HepG2 (cell line): Measurements from ENCODE around the gene PSKH1. TPM values are rescaled to one million over a fixed set of nuclear protein-coding genes. Genes with fewer than 3 reads are reported as not detected.

ENCODE experiments used
- AGO2 ChIP-seq: fragments of 200-400 bp; formaldehyde crosslinking; optimal IDR thresholded peaks from 2 replicates; pipeline ENCODE3; 2017; ENCODE audit warnings: mild to moderate bottlenecking, low read depth, low read length, moderate library complexity
- ARID5B ChIP-seq: IDR thresholded peaks from 2 replicates; pipeline ENCODE4 v1.4.0; 2020; ENCODE audit warnings: mild to moderate bottlenecking, missing genetic modification reagents
- ATF6 ChIP-seq: sonication (generic); formaldehyde crosslinking; conservative IDR thresholded peaks from 2 replicates; pipeline ENCODE4 v1.4.0; 2020; ENCODE audit warnings: missing genetic modification reagents
- ESRRA ChIP-seq: sonication (generic); formaldehyde crosslinking; IDR thresholded peaks from 2 replicates; pipeline ENCODE4 v1.5.1; 2020; ENCODE audit warnings: mild to moderate bottlenecking, low read depth, missing genetic modification reagents
- GPN1 ChIP-seq: sonication (generic); formaldehyde crosslinking; IDR thresholded peaks from 2 replicates; pipeline ENCODE4 v1.5.1; 2020; ENCODE audit warnings: missing genetic modification reagents, borderline replicate concordance
- HCFC1 ChIP-seq: fragments of 150-350 bp; IDR thresholded peaks from 2 replicates; pipeline ENCODE4 v1.6.1; 2014; ENCODE audit warnings: low read depth, low read length
- HMGA1 ChIP-seq: sonication (generic); formaldehyde crosslinking; conservative IDR thresholded peaks from 2 replicates; pipeline ENCODE4 v1.4.0; 2020; ENCODE audit warnings: missing genetic modification reagents
- KLF11 ChIP-seq: IDR thresholded peaks from 2 replicates; pipeline ENCODE4 v1.6.1; 2016; ENCODE audit warnings: missing compliant biosample characterization
- MEIS2 ChIP-seq: sonication (generic); formaldehyde crosslinking; IDR thresholded peaks from 2 replicates; pipeline ENCODE4 v1.9.0; 2021; ENCODE audit warnings: mild to moderate bottlenecking, missing genetic modification reagents
- NCOA5 ChIP-seq: sonication (generic); formaldehyde crosslinking; IDR thresholded peaks from 2 replicates; pipeline ENCODE4 v1.4.0; 2020; ENCODE audit warnings: missing genetic modification reagents
- NFRKB ChIP-seq: fragments of 450-650 bp; IDR thresholded peaks from 2 replicates; pipeline ENCODE4 v1.6.1; 2017
- SATB2 ChIP-seq: sonication (generic); formaldehyde crosslinking; IDR thresholded peaks from 2 replicates; pipeline ENCODE4 v1.5.0; 2020; ENCODE audit warnings: missing genetic modification reagents
- SKI ChIP-seq: fragments of 450-650 bp; IDR thresholded peaks from one replicate; pipeline ENCODE4 v1.6.1; 2018; ENCODE audit warnings: mild to moderate bottlenecking; ENCODE audit not compliant: partially characterized antibody
- TEAD3 ChIP-seq: optimal IDR thresholded peaks from 2 replicates; pipeline ENCODE3; 2016; ENCODE audit warnings: borderline replicate concordance
- ZNF143 ChIP-seq: sonication (generic); formaldehyde crosslinking; IDR thresholded peaks from 2 replicates; pipeline ENCODE4 v1.4.0; 2020; ENCODE audit warnings: missing genetic modification reagents
- ZNF17 ChIP-seq: sonication (generic); formaldehyde crosslinking; IDR thresholded peaks from 2 replicates; pipeline ENCODE4 v1.5.0; 2020; ENCODE audit warnings: mild to moderate bottlenecking, missing genetic modification reagents
- ZNF205 ChIP-seq: IDR thresholded peaks from 2 replicates; pipeline ENCODE4 v1.6.1; 2018; ENCODE audit warnings: missing biosample characterization, missing genetic modification reagents
- ZNF235 ChIP-seq: sonication (generic); formaldehyde crosslinking; IDR thresholded peaks from 2 replicates; pipeline ENCODE4 v1.8.1; 2023; ENCODE audit warnings: mild to moderate bottlenecking, missing genetic modification reagents, borderline replicate concordance
- ZNF362 ChIP-seq: sonication (generic); formaldehyde crosslinking; IDR thresholded peaks from 2 replicates; pipeline ENCODE4 v1.4.0; 2020; ENCODE audit warnings: missing genetic modification reagents, mild to moderate bottlenecking, borderline replicate concordance
- ZNF574 ChIP-seq: sonication (generic); formaldehyde crosslinking; IDR thresholded peaks from 2 replicates; pipeline ENCODE4 v1.4.0; 2020; ENCODE audit warnings: missing genetic modification reagents
- ZNF724P ChIP-seq: sonication (generic); formaldehyde crosslinking; IDR thresholded peaks from 2 replicates; pipeline ENCODE4 v1.8.0; 2022; ENCODE audit warnings: missing genetic modification reagents, borderline replicate concordance
- polyA plus RNA-seq, 8 experiments: library from polyadenylated mRNA; depleted of rRNA in 3 of 8; stranded (reverse) in 7 of 8; unstranded in 1 of 8; fragments of >200 nt; fragmentation: Illumina TruSeq in 4 of 8; extraction: Trizol in 4 of 8; gene quantifications; 2 replicates each; pipeline versions ENCODE4 v1.2.1 to v1.2.3, GENCODE V29; 2011 to 2016; ENCODE audit warnings: low read depth in 4 of 8, missing spikeins in 1 of 8, mixed read lengths in 1 of 8; ENCODE audit not compliant: insufficient read depth in 1 of 8
- total RNA-seq, 5 experiments: library from RNA; depleted of rRNA; stranded (reverse); fragments of >200 nt; fragmentation: Illumina TruSeq; extraction: Trizol; gene quantifications; 2 replicates each; pipeline ENCODE4 v1.2.3, GENCODE V29; 2016; ENCODE audit warnings: low read depth in 1 of 5

Gene PSKH1
- total and polyA plus RNA-seq, 2 of the 13 experiments (the other 11 are each of a cell fraction or from before 2014, with no cell fraction given): 8.4 to 19.1 TPM

- TF ChIP-seq SATB2 (CRISPR knock-in tag) (no peak), ARID5B (peak; percentile 75), ZNF235 (CRISPR knock-in tag) (peak; percentile 75; the same call in 1 of the 2 replicates), HCFC1 (peak; percentile 5; the same call in 1 of the 2 replicates), SKI (peak; percentile 85), ZNF724P (CRISPR knock-in tag) (peak; percentile 89), ZNF362 (CRISPR knock-in tag) (no peak), ZNF205 (CRISPR knock-in tag) (peak; percentile 90), AGO2 (peak; percentile 12), GPN1 (CRISPR knock-in tag) (no peak), TEAD3 (CRISPR knock-in tag) (peak; percentile 90), HMGA1 (CRISPR knock-in tag) (no peak), NCOA5 (CRISPR knock-in tag) (no peak), KLF11 (no peak; the same call in none of the 2 replicates), NFRKB (no peak), MEIS2 (CRISPR knock-in tag) (peak; percentile 66), ZNF574 (CRISPR knock-in tag) (peak; percentile 62), ATF6 (no peak; the same call in 1 of the 2 replicates), ESRRA (CRISPR knock-in tag) (no peak), ZNF17 (CRISPR knock-in tag) (no peak), ZNF143 (peak; percentile 19; the same call in 1 of the 2 replicates)
Observed at GRCh38 chr16:67968400-67969253, 75.6 kb downstream of the PSKH1 start, which contains the start of gene SLC12A4 (continued).
